ENCODE measurements around the gene KCNMB3. TPM values are rescaled to one million over a fixed set of nuclear protein-coding genes. Genes with fewer than 3 reads are reported as not detected.
"Not testable (repeated sequence)": the region's sequence is repeated elsewhere in the genome, so short reads cannot be mapped to it uniquely, and the experiment has no call there.

Gene KCNMB3, protein sequence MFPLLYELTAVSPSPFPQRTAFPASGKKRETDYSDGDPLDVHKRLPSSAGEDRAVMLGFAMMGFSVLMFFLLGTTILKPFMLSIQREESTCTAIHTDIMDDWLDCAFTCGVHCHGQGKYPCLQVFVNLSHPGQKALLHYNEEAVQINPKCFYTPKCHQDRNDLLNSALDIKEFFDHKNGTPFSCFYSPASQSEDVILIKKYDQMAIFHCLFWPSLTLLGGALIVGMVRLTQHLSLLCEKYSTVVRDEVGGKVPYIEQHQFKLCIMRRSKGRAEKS
- polyA plus RNA-seq (2013, experiment 1 of 2; ENCODE audit: insufficient read length): 1.4 TPM
- 1.7 TPM for polyA plus RNA-seq (2013, experiment 2 of 2; ENCODE audit: insufficient read length)

DNA sequence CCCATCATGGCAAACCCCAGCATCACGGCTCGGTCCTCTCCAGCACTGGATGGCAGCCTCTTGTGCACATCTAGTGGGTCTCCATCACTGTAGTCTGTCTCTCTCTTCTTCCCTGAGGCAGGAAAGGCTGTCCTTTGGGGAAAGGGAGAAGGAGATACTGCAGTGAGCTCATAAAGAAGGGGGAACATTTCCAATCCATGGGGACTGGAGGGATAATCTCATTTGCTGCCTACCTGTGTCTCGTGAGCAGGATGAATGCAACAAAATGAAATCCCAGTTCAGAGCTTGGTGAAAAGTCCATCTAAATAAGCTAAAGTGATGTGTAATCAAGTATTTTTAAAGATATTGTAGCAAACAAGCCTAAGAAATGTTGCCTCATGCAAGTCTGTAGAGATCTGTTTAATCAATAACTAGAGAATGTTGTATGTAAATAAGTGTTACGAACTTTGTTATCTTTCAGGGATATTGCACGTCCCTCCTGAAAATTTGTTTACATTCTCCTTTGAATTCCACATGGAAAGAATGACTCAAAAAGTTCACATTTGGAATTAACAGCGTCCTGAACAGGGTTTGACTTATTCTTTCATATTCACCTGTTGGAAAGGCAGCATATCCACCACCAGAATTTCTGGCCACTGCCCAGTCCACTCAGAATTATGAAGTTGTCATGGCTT, at the start of gene KCNMB3:
KCNMB3 (minus strand) TSS at position 312 of the 674 bp plus-strand sequence; CDS start at position 188, 124 bp downstream.
- DNase-seq: no peak

- DNase-seq: no peak
These were observed 49.2 kb upstream of the KCNMB3 start for GRCh38 chr3:179299999-179300613.

- DNase-seq: no peak
These were observed 48.4 kb upstream of the KCNMB3 start for GRCh38 chr3:179299316-179299715.

GRCh38 chr3:179297971-179298725, 47.2 kb upstream of the KCNMB3 start:
- DNase-seq: no peak

GRCh38 chr3:179292450-179292849, 41.5 kb upstream of the KCNMB3 start:
- DNase-seq: no peak

- DNase-seq: no peak
These were observed 38.4 kb upstream of the KCNMB3 start for GRCh38 chr3:179289295-179289694.

DNA sequence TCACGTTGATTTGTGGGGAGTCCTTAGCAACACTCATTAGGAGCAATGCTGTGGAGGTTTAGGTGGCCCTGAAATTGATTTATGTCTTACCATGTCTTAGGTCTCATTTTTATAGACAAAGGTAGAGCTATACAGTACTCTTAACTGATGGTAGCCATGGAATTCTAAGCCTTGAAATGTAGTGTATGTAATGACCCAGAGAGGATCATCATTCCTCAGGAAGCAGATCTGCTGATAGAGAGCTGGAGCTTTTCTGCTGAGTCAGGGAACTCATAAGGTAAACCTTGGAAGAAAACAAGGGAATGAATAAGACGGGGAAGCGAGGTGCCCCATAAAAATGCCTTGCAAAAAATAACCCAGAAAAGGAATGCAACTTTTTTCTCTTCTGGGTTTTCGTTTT, 37.9 kb upstream of the KCNMB3 start:
- DNase-seq: no peak

- DNase-seq: no peak
These were observed 35.4 kb upstream of the KCNMB3 start for GRCh38 chr3:179286331-179286730.

GRCh38 chr3:179281825-179282224, 30.9 kb upstream of the KCNMB3 start:
- DNase-seq: no peak

- no peak for DNase-seq
These were observed 28.9 kb upstream of the KCNMB3 start for GRCh38 chr3:179279837-179280236.

GRCh38 chr3:179278932-179279693, 28.2 kb upstream of the KCNMB3 start:
- DNase-seq: peak; percentile 13

GRCh38 chr3:179278151-179278550, 27.2 kb upstream of the KCNMB3 start:
- DNase-seq: no peak

GRCh38 chr3:179276743-179277142, 25.8 kb upstream of the KCNMB3 start:
- no peak for DNase-seq

- DNase-seq: no peak
These were observed 25.1 kb upstream of the KCNMB3 start for GRCh38 chr3:179276001-179276400.

DNA sequence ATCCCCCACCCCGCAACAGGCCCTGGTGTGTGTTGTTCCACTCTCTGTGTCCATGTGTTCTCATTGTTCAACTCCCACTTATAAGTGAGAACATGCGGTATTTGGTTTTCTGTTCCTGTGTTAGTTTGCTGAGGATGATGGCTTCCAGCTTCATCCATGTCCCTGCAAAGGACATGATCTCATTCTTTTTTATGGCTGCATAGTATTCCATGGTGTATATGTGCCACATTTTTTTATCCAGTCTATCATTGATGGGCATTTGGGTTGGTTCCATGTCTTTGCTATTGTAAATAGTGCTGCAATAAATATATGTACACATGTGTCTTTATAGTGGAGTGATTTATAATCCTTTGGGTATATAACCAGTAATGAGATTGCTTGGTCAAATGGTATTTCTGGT, 23.5 kb upstream of the KCNMB3 start:
- DNase-seq: not testable (repeated sequence)

- DNase-seq: peak; percentile 25
These were observed 21.5 kb upstream of the KCNMB3 start for GRCh38 chr3:179272385-179272784.

- no peak for DNase-seq
These were observed 18.3 kb upstream of the KCNMB3 start for GRCh38 chr3:179269152-179269707.

DNA sequence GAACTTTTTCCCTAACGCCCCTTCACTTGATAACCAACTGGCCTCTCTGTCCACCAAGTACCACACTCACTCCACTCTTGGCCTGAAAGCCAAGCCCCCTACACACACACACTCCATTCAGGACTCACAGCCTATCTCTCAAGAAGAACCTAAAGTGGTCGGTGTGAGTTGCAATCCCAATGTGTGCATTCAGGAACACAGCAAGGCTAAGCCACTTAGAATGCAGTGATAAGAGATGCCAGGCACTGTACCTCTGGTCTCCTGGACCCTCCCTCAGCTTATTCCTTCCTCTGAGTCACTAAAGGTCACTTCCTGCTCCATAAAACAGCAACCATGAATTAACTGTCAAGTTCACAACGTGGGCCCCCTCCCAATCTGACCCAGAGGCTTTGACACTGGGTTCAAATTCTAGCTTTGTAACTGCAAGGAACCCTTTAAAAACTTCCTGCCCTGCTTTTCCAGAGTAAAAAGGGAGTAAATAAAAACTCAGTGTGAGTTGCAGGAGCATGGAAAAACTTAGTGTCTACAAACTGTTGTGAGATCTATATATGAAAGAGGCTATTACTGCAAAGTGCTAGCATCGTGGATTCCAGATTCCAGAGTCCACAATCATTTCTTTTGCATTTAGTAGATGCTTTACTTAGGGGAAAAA, 17.6 kb upstream of the KCNMB3 start:
- DNase-seq: no peak

- DNase-seq: no peak
These were observed 15.8 kb upstream of the KCNMB3 start for GRCh38 chr3:179266701-179267211.

GRCh38 chr3:179265875-179266274, 15.0 kb upstream of the KCNMB3 start:
- DNase-seq: no peak

DNA sequence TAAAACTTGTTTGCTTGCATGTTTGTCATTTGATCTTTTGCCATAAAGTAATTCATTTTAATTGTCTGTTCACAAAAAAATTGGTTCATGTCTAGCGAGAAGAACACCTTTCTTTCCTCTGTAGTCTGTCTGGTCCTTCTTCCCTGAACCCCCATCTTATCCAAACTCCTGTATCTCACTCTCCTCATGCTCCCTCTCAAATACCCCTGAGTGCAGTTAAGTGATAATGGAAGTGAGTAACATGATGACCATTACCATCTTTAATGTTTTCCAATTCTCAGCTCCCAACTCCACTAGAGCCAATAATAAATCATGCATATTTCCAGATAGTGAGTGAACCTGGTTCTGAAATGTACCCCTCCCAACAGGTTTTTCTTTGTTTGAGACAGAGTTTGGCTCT, 14.2 kb upstream of the KCNMB3 start:
- DNase-seq: no peak

Measured in fibroblast of skin of scalp (primary cell).